LoVo (cell line): Measurements from ENCODE around the gene GPT2.
"Not testable (repeated sequence)": the region's sequence is repeated elsewhere in the genome, so short reads cannot be mapped to it uniquely, and the experiment has no call there.

ENCODE experiments used
- DNase-seq: peaks from one replicate; pipeline ENCODE4 v3.0.0-alpha.2; 2016; ENCODE audit warnings: low spot score

The GPT2 gene

GRCh38 chr16:46923513-46924295, 39.5 kb downstream of the GPT2 start:
- no peak for DNase-seq

- no peak for DNase-seq
These were observed 40.2 kb downstream of the GPT2 start for GRCh38 chr16:46924402-46924801.

- no peak for DNase-seq
These were observed 42.5 kb downstream of the GPT2 start for GRCh38 chr16:46926470-46927225.

GRCh38 chr16:46927273-46927672, 43.1 kb downstream of the GPT2 start:
- DNase-seq = no peak

- no peak for DNase-seq
These were observed 44.6 kb downstream of the GPT2 start for GRCh38 chr16:46928811-46929210.

- DNase-seq = peak; percentile 33
These were observed 45.5 kb downstream of the GPT2 start for GRCh38 chr16:46929378-46930332.

GRCh38 chr16:46930861-46931260, 46.7 kb downstream of the GPT2 start:
- no peak for DNase-seq

- no peak for DNase-seq
These were observed 48.6 kb downstream of the GPT2 start for GRCh38 chr16:46932802-46933201.

- DNase-seq = no peak
These were observed 53.4 kb downstream of the GPT2 start for GRCh38 chr16:46937536-46937935.

- not testable (repeated sequence) for DNase-seq
These were observed 60.6 kb downstream of the GPT2 start for GRCh38 chr16:46944713-46945112.

- DNase-seq = peak; percentile 36
These were observed 63.9 kb downstream of the GPT2 start for GRCh38 chr16:46947900-46948547.

- no peak for DNase-seq
These were observed 64.5 kb downstream of the GPT2 start for GRCh38 chr16:46948548-46949166.

- DNase-seq = no peak
These were observed 65.2 kb downstream of the GPT2 start for GRCh38 chr16:46949241-46949892.

GRCh38 chr16:46950009-46950408, 65.8 kb downstream of the GPT2 start:
- no peak for DNase-seq

GRCh38 chr16:46954562-46954961, 70.4 kb downstream of the GPT2 start:
- DNase-seq = no peak

- no peak for DNase-seq
These were observed 77.5 kb downstream of the GPT2 start for GRCh38 chr16:46961373-46962353.

- no peak for DNase-seq
These were observed 78.5 kb downstream of the GPT2 start for GRCh38 chr16:46962629-46963028.

GRCh38 chr16:46968063-46968435, 83.9 kb downstream of the GPT2 start:
- no peak for DNase-seq

GRCh38 chr16:46970089-46970488, 85.9 kb downstream of the GPT2 start:
- no peak for DNase-seq

GRCh38 chr16:46971271-46971670, 87.1 kb downstream of the GPT2 start:
- DNase-seq = no peak
